Measurements from ENCODE around the gene PGPEP1. TPM values are rescaled to one million over a fixed set of nuclear protein-coding genes. Genes with fewer than 3 reads are reported as not detected.

PGPEP1 gene
- total and polyA plus RNA-seq, 2 donors (not counting 3 experiments of a cell fraction or from before 2014, with no cell fraction given): 9.9 to 27.2 TPM

DNA sequence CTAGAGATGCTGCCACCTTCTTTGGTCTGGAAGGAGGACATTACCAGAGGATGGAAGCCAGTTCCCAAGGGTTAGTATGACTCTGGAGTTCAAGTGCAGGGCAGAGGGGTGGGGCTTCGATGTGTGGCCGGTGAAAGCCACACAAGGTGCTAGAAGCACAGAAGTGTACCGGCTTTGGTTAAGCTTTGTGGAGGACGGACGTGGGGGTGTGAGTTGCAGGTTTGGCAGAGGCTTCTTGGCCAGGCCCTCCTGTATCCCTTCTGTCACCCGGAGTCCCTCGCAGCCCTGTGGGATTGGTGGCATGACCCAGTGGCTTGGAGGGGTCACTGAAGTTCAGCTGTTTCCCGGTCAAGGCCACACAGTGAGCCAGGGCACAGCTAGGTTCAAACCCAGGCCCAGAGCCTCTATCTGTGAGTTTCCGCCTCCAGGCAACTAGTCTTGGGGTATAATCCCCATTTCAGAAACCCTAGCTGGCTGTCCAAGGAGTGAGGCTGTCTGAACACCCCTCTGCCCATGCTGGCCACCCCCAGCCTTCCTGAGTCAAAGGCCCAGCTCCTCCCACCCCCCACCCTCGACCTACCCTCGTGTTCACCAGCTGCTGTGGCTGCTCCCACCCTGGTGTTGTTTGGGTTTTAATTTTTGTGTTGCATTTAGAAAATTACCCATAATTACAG lies 74.2 kb downstream of the PGPEP1 start:
- no peak overlapping the region for H3K9ac ChIP-seq (replicated peaks; ENCODE audit: extremely low read depth, insufficient read depth, low read length)
- TF ChIP-seq POLR2AphosphoS5 (IDR thresholded peaks at IDR 0.05; ENCODE audit: insufficient read depth, low read depth, low read length) (no peak), GATA2 (IDR thresholded peaks at IDR 0.05; ENCODE audit: insufficient read depth, insufficient read length, low read depth, low read length) (no peak), POLR2A (IDR thresholded peaks at IDR 0.05; ENCODE audit: low read depth, low read length) (no peak), EZH2 (IDR thresholded peaks at IDR 0.05; ENCODE audit: borderline replicate concordance, low read depth, low read length, severe bottlenecking) (no peak)
- TF ChIP-seq, protein P1, sequence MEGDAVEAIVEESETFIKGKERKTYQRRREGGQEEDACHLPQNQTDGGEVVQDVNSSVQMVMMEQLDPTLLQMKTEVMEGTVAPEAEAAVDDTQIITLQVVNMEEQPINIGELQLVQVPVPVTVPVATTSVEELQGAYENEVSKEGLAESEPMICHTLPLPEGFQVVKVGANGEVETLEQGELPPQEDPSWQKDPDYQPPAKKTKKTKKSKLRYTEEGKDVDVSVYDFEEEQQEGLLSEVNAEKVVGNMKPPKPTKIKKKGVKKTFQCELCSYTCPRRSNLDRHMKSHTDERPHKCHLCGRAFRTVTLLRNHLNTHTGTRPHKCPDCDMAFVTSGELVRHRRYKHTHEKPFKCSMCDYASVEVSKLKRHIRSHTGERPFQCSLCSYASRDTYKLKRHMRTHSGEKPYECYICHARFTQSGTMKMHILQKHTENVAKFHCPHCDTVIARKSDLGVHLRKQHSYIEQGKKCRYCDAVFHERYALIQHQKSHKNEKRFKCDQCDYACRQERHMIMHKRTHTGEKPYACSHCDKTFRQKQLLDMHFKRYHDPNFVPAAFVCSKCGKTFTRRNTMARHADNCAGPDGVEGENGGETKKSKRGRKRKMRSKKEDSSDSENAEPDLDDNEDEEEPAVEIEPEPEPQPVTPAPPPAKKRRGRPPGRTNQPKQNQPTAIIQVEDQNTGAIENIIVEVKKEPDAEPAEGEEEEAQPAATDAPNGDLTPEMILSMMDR (IDR thresholded peaks at IDR 0.05; ENCODE audit: extremely low read depth in 1 of 2, insufficient read depth in 1 of 2, low read depth in 1 of 2, low read length in 2 of 2): no peak

More for the DNA sequence above, 74.2 kb downstream of the PGPEP1 start:
- H3K4me1 ChIP-seq (ENCODE audit: control insufficient read depth, extremely low read depth, insufficient read depth, low read length): peaks cover 39% of the 10 kb centered on the region
- H3K9me3 ChIP-seq (replicated peaks; ENCODE audit: control insufficient read depth, insufficient read depth, low read length): no peaks in the 10 kb centered on the region
- FAIRE-seq (peak; percentile 33), DNase-seq (ENCODE audit: low read depth, low spot score) (no peak)
- peak overlapping the region; percentile 41 for H3K4me2 ChIP-seq (ENCODE audit: insufficient read depth, low read length)
- H3K9me1 ChIP-seq (replicated peaks; ENCODE audit: control insufficient read depth, extremely low read depth, insufficient read depth, low read length): no peaks in the 10 kb centered on the region
- H4K20me1 ChIP-seq (replicated peaks; ENCODE audit: control insufficient read depth, extremely low read depth, insufficient read depth, low read length): no peaks in the 10 kb centered on the region
- no peaks in the 10 kb centered on the region for H3K36me3 ChIP-seq (ENCODE audit: control insufficient read depth in 2 of 2, extremely low read depth in 1 of 2, insufficient read depth in 2 of 2, low read length in 2 of 2)
- BruUV-seq (replicated peaks): no TSS peak
- intact Hi-C loops (cut with micrococcal nuclease): no loop called here
- H3K4me3 ChIP-seq (replicated peaks in 1 of 3; ENCODE audit: insufficient read depth in 1 of 3, low read depth in 1 of 3, low read length in 3 of 3): peak overlapping the region in 1 of 3 experiments; percentile 26
- CTCF ChIA-PET: interaction anchor here (1.0 to 11.1 kb wide), 11 partner anchors 13 to 206 kb away, joined by 3 to 160 read pairs (median 6); partner anchors contain the start of genes GDF15 and JUND
- no peak overlapping the region for H2AFZ ChIP-seq (ENCODE audit: low read depth, low read length)
- dilution Hi-C loops (cut with MboI; ENCODE audit: extremely low pct_ligation_motif_present, low sequenced_read_pairs): no loop called here
- H3K27ac ChIP-seq (ENCODE audit: insufficient read depth, low read depth, low read length): no peak overlapping the region
- no peaks in the 10 kb centered on the region for H3K27me3 ChIP-seq (ENCODE audit: control insufficient read depth in 2 of 2, insufficient read depth in 2 of 2, low read length in 2 of 2)
- POLR2A ChIA-PET: interaction anchor here (0.9 to 5.8 kb wide), 2 partner anchors 29 to 134 kb away, joined by 6 to 58 read pairs; partner anchors contain the start of genes GDF15 and JUND
- H3K79me2 ChIP-seq (ENCODE audit: control insufficient read depth, insufficient read depth, low read length): peaks cover 4% of the 10 kb centered on the region
